ENCODE measurements around the gene GALNT10.

GALNT10 gene

GRCh38 chr5:154410008-154410407, 219.5 kb downstream of the GALNT10 start:
- no peak for DNase-seq

GRCh38 chr5:154410786-154411185, 220.3 kb downstream of the GALNT10 start:
- DNase-seq = no peak

- no peak for DNase-seq
Measured at GRCh38 chr5:154411338-154411737, 220.8 kb downstream of the GALNT10 start.

- no peak for DNase-seq
Measured at GRCh38 chr5:154412316-154412715, 221.8 kb downstream of the GALNT10 start.

- no peak for DNase-seq
Measured at GRCh38 chr5:154412925-154413324, 222.4 kb downstream of the GALNT10 start.

GRCh38 chr5:154415114-154415513, 224.6 kb downstream of the GALNT10 start:
- no peak for DNase-seq

GRCh38 chr5:154418344-154418820, 227.8 kb downstream of the GALNT10 start:
- no peak for DNase-seq

GRCh38 chr5:154419236-154419635, 228.7 kb downstream of the GALNT10 start:
- no peak for DNase-seq

GRCh38 chr5:154421868-154422267, 231.3 kb downstream of the GALNT10 start:
- peak; percentile 15 for DNase-seq

GRCh38 chr5:154422298-154422697, 231.8 kb downstream of the GALNT10 start:
- no peak for DNase-seq

GRCh38 chr5:154428208-154428607, 237.7 kb downstream of the GALNT10 start:
- DNase-seq = no peak

GRCh38 chr5:154429341-154429740, 238.8 kb downstream of the GALNT10 start:
- DNase-seq = no peak

- DNase-seq = no peak
Measured at GRCh38 chr5:154430466-154430865, 239.9 kb downstream of the GALNT10 start.

GRCh38 chr5:154430961-154431630, 240.6 kb downstream of the GALNT10 start:
- no peak for DNase-seq

GRCh38 chr5:154435226-154435625, 244.7 kb downstream of the GALNT10 start:
- DNase-seq = no peak

- DNase-seq = peak; percentile 30
Measured at GRCh38 chr5:154437281-154437965, 246.9 kb downstream of the GALNT10 start.

GRCh38 chr5:154440540-154440939, 250.0 kb downstream of the GALNT10 start:
- no peak for DNase-seq

GRCh38 chr5:154442801-154443200, 252.3 kb downstream of the GALNT10 start:
- no peak for DNase-seq

- peak; percentile 6 for DNase-seq
Measured at GRCh38 chr5:154444556-154445421, 254.3 kb downstream of the GALNT10 start.

- peak; percentile 94 for DNase-seq
Measured at GRCh38 chr5:154445422-154446194, 255.1 kb downstream of the GALNT10 start, which contains the start of gene SAP30L. Gene SAP30L, plus strand, starts transcription at chr5:154445997. Its CDS starts 608 bp downstream, at chr5:154446605.

- DNase-seq = peak; percentile 69
Measured at GRCh38 chr5:154446195-154447088, 255.9 kb downstream of the GALNT10 start.
